Activated CD4-positive, alpha-beta T cell treated with anti-CD3 and anti-CD28 coated beads, Interleukin-2, amount 50 U/mL, for 4 hours (primary cell): ENCODE results near the gene PNPLA3.
"Not testable (repeated sequence)": the region's sequence is repeated elsewhere in the genome, so short reads cannot be mapped to it uniquely, and the experiment has no call there.

Source experiments
- DNase-seq, 2 experiments: peaks; one replicate each; pipeline ENCODE4 v3.0.0-alpha.2; 2020

PNPLA3 gene

GRCh38 chr22:43889860-43890253, 33.7 kb upstream of the PNPLA3 start:
- no peak for DNase-seq

GRCh38 chr22:43890901-43891331, 32.7 kb upstream of the PNPLA3 start:
- no peak for DNase-seq

- peak in 1 of 2 experiments; percentile 6 for DNase-seq
Measured at GRCh38 chr22:43891360-43892182, 32.0 kb upstream of the PNPLA3 start, which contains the start of gene PNPLA5. TSS of gene PNPLA5 (minus strand) at chr22:43892013. CDS start at chr22:43891880, 133 bp downstream.

- no peak for DNase-seq
Measured at GRCh38 chr22:43892183-43892894, 31.3 kb upstream of the PNPLA3 start.

- DNase-seq = no peak
Measured at GRCh38 chr22:43893266-43893665, 30.3 kb upstream of the PNPLA3 start.

- no peak for DNase-seq
Measured at GRCh38 chr22:43894122-43894521, 29.5 kb upstream of the PNPLA3 start.

GRCh38 chr22:43895986-43896645, 27.5 kb upstream of the PNPLA3 start:
- no peak for DNase-seq

GRCh38 chr22:43897751-43898261, 25.8 kb upstream of the PNPLA3 start:
- no peak for DNase-seq

- DNase-seq = no peak
Measured at GRCh38 chr22:43900206-43900605, 23.4 kb upstream of the PNPLA3 start.

GRCh38 chr22:43901976-43902643, 21.5 kb upstream of the PNPLA3 start:
- no peak for DNase-seq

- DNase-seq = not testable (repeated sequence)
Measured at GRCh38 chr22:43903033-43903432, 20.6 kb upstream of the PNPLA3 start.

- peak in 1 of 2 experiments; percentile 13 for DNase-seq
Measured at GRCh38 chr22:43904412-43904811, 19.2 kb upstream of the PNPLA3 start.

GRCh38 chr22:43905681-43906080, 17.9 kb upstream of the PNPLA3 start:
- no peak for DNase-seq

GRCh38 chr22:43909708-43910107, 13.9 kb upstream of the PNPLA3 start:
- DNase-seq = no peak

GRCh38 chr22:43910178-43910695, 13.4 kb upstream of the PNPLA3 start:
- no peak for DNase-seq

GRCh38 chr22:43911351-43911750, 12.3 kb upstream of the PNPLA3 start:
- no peak for DNase-seq

- no peak for DNase-seq
Measured at GRCh38 chr22:43917521-43917920, 6.1 kb upstream of the PNPLA3 start.

- no peak for DNase-seq
Measured at GRCh38 chr22:43919106-43919973, 4.3 kb upstream of the PNPLA3 start.

GRCh38 chr22:43921370-43921769, 2.2 kb upstream of the PNPLA3 start:
- no peak for DNase-seq

- no peak for DNase-seq
Measured at GRCh38 chr22:43922123-43922522, 1.5 kb upstream of the PNPLA3 start.

- DNase-seq = no peak
Measured at GRCh38 chr22:43923191-43923590, 414 bp upstream of the PNPLA3 start.
